ENCODE results near the gene DLGAP1. TPM values are rescaled to one million over a fixed set of nuclear protein-coding genes. Genes with fewer than 3 reads are reported as not detected.

DLGAP1 gene
- total RNA-seq, 4 donors from 2014 or later = 1.2 to 1.4 (median 1.4) TPM

- no peaks in the 10 kb centered on the region for H3K27me3 ChIP-seq
- intact Hi-C loops (cut with DNase I) = no loop called here
- H3K9me3 ChIP-seq = no peaks in the 10 kb centered on the region
- H3K27ac ChIP-seq (replicated peaks in 1 of 4) = no peak overlapping the region
- no peaks in the 10 kb centered on the region for H3K4me1 ChIP-seq
- H3K4me3 ChIP-seq = no peak overlapping the region
- no peak for TF ChIP-seq POLR2AphosphoS5 (IDR thresholded peaks at IDR 0.05)
- TF ChIP-seq CTCF (IDR thresholded peaks at IDR 0.05) = no peak
- no peak for TF ChIP-seq POLR2A (IDR thresholded peaks at IDR 0.05; ENCODE audit: low read depth)
- no peaks in the 10 kb centered on the region for H3K36me3 ChIP-seq
- no peak for DNase-seq (ENCODE audit: extremely low spot score)
- WGBS = 82% methylated on average over 6 of the region's 6 CpGs
Observed at GRCh38 chr18:3972291-3972930, 482.7 kb downstream of the DLGAP1 start.

- H3K36me3 ChIP-seq = no peaks in the 10 kb centered on the region
- intact Hi-C loops (cut with DNase I) = no loop called here
- WGBS = 58% methylated on average over 2 of the region's 2 CpGs
- TF ChIP-seq POLR2A (IDR thresholded peaks at IDR 0.05; ENCODE audit: low read depth) (no peak), POLR2AphosphoS5 (IDR thresholded peaks at IDR 0.05) (no peak), CTCF (IDR thresholded peaks at IDR 0.05) (no peak), EP300 (IDR thresholded peaks at IDR 0.05) (no peak)
- no peak overlapping the region for H3K27ac ChIP-seq (replicated peaks in 1 of 4)
- H3K27me3 ChIP-seq = no peaks in the 10 kb centered on the region
- no peak for DNase-seq (ENCODE audit: extremely low spot score)
- no peaks in the 10 kb centered on the region for H3K9me3 ChIP-seq
- no peaks in the 10 kb centered on the region for H3K4me1 ChIP-seq
- H3K4me3 ChIP-seq = no peak overlapping the region
Observed at GRCh38 chr18:3970929-3971328, 484.2 kb downstream of the DLGAP1 start.

GRCh38 chr18:3967359-3968180 lies 487.5 kb downstream of the DLGAP1 start:
- intact Hi-C loops (cut with DNase I) = no loop called here
- Histone ChIP-seq H3K4me3 (no peak overlapping the region), H3K4me1 (no peaks in the 10 kb centered on the region), H3K27me3 (no peaks in the 10 kb centered on the region), H3K36me3 (no peaks in the 10 kb centered on the region), H3K9me3 (no peaks in the 10 kb centered on the region), H3K27ac (replicated peaks in 1 of 4) (no peak overlapping the region)
- DNase-seq (ENCODE audit: extremely low spot score) = no peak
- WGBS = 59% methylated on average over 4 of the region's 4 CpGs
- TF ChIP-seq EP300 (IDR thresholded peaks at IDR 0.05) = no peak
- no peak for TF ChIP-seq POLR2A (IDR thresholded peaks at IDR 0.05; ENCODE audit: low read depth)
- no peak for TF ChIP-seq CTCF (IDR thresholded peaks at IDR 0.05)
- no peak for TF ChIP-seq POLR2AphosphoS5 (IDR thresholded peaks at IDR 0.05)

GRCh38 chr18:3966642-3967358 lies 488.3 kb downstream of the DLGAP1 start:
- H3K27me3 ChIP-seq = no peaks in the 10 kb centered on the region
- TF ChIP-seq EP300 (IDR thresholded peaks at IDR 0.05) (no peak), CTCF (IDR thresholded peaks at IDR 0.05) (no peak), POLR2AphosphoS5 (IDR thresholded peaks at IDR 0.05) (no peak), POLR2A (IDR thresholded peaks at IDR 0.05; ENCODE audit: low read depth) (no peak)
- no peaks in the 10 kb centered on the region for H3K36me3 ChIP-seq
- H3K4me3 ChIP-seq = no peak overlapping the region
- H3K4me1 ChIP-seq = no peaks in the 10 kb centered on the region
- DNase-seq (ENCODE audit: extremely low spot score) = no peak
- intact Hi-C loops (cut with DNase I) = no loop called here
- no peaks in the 10 kb centered on the region for H3K9me3 ChIP-seq
- WGBS = 63% methylated on average over 6 of the region's 6 CpGs
- H3K27ac ChIP-seq (replicated peaks in 1 of 4) = no peak overlapping the region
